Activated T-cell treated with anti-CD3 and anti-CD28 coated beads, Interleukin-2, amount 50 U/mL, for 4 hours (primary cell): ENCODE measurements around the gene DENND4C. TPM values are rescaled to one million over a fixed set of nuclear protein-coding genes. Genes with fewer than 3 reads are reported as not detected.
A peak's percentile ranks its signal among the peaks of the same experiment; 100 is the strongest.

Experiments used
- ATAC-seq, 2 donors: fragments of 200-7000 bp; cut with Tn5 transposase; one replicate each; pipeline ENCODE4 v1.10.0; 2021
- DNase-seq: peaks from one replicate; pipeline ENCODE4 v3.0.0-alpha.2; 2020
- H3K27me3 Mint-ChIP-seq: one replicate; pipeline ENCODE4 v1.8.0; 2021; ENCODE audit warnings: low read depth, mixed read lengths
- H3K36me3 Mint-ChIP-seq: one replicate; pipeline ENCODE4 v1.8.0; 2022; ENCODE audit warnings: mixed read lengths; ENCODE audit not compliant: insufficient read depth
- H3K4me1 Mint-ChIP-seq: one replicate; pipeline ENCODE4 v1.8.0; 2021; ENCODE audit warnings: low read depth, mixed read lengths
- H3K4me3 Mint-ChIP-seq: one replicate; pipeline ENCODE4 v1.8.0; 2021; ENCODE audit warnings: mild to moderate bottlenecking, moderate library complexity, mixed read lengths
- H3K9me3 Mint-ChIP-seq: one replicate; pipeline ENCODE4 v1.8.0; 2021; ENCODE audit warnings: mixed read lengths
- total RNA-seq, 3 donors: library from RNA; stranded (reverse); gene quantifications; one replicate each; pipeline ENCODE4 v1.2.1, GENCODE V29; 2021

Gene DENND4C
- total RNA-seq, 3 donors from 2014 or later, result 9.0 to 11.3 (median 9.7) TPM

DNA sequence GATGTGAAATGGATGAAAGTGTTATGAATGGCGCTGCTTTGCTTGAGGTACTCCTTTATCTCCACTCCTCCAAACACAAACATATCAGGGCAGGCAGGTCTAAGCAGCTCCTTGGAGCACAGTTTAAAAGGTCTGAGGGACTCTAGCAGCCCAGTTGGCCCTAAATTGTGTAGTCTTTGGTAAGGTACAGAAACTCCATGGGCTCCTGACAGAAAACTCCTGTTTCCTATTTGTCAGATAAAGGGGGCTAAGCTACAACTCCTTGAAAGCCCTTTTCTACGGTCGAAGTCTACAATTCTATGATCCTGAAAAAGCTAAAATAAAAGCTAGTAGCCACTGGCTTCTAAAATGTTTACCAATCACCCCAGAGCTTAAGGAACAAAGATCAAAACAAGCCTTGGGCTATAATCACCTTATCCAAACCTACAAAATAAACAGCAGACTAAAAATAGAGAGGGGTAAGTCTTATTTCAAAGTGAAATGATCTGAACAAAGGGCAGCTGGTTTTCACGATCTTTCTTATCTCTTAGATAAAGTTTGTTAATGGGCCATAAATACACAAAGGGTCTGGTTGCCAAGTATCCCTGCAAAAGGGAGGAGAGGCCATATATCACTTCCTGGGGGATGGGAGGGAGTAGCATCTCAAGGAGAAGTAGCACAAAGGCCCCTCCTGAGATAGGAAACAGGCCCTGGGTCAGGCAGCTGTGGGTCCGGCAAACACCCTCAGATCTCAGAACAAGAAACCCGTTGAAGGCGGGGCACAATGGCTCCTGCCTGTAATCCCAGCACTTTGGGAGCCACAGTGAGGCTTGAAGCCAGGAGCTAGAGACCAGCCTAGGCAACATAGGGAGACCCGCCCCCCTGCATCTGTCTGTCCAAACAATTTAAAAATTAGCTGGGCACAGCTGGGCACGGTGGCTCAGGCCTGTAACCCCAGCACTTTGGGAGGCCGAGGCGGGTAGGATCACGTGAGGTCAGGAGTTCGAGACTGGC is 28.3 kb upstream of the DENND4C start:
- ATAC-seq, result no peak
- Mint-ChIP-seq H3K4me3 (no peak overlapping the region), H3K36me3 (no peaks in the 10 kb centered on the region), H3K4me1 (no peaks in the 10 kb centered on the region), H3K9me3 (no peaks in the 10 kb centered on the region), H3K27me3 (no peaks in the 10 kb centered on the region)
- DNase-seq, result no peak

DNA sequence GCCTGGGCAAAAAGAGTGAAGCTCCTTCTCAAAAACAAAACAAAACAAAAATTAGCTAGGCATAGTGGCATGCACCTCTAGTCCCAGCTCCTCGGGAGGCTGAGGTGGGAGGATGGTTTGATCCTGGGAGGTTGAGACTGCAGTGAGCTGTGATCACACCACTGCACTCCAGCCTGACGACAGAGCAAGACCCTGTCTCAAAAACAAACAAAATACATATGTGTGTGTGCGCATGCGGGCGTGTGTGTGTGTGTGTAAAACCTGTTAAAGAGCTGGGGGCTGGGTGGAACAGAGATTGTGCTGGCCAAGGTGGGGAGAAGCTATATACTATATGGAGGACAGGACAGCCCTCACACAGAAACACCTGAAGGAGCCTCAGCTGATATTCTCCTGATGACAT is 27.4 kb upstream of the DENND4C start:
- Mint-ChIP-seq H3K9me3 (no peaks in the 10 kb centered on the region), H3K4me1 (no peaks in the 10 kb centered on the region), H3K36me3 (no peaks in the 10 kb centered on the region), H3K4me3 (no peak overlapping the region), H3K27me3 (no peaks in the 10 kb centered on the region)
- no peak for DNase-seq
- ATAC-seq, result no peak

DNA sequence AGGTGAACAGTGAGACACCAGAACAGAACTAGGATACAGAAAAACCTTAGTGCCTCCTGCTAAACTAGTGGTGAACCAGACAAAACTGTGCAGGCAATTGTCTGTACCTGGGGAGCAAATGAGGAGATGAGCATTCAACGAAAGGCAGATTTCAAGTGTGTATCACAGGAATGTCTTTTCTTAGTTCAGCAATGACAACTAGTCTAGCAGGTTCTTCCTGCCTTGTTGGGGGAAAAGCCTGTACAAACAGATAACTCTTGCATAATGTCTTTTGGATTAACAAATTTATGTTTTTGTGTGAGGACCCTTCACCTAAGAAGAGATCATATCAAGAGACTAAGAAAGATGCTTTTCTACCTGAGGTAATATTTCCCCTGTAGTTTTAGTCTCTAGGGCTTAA is 21.8 kb upstream of the DENND4C start:
- Mint-ChIP-seq H3K36me3 (no peaks in the 10 kb centered on the region), H3K27me3 (no peaks in the 10 kb centered on the region), H3K4me1 (no peaks in the 10 kb centered on the region), H3K4me3 (no peak overlapping the region), H3K9me3 (no peaks in the 10 kb centered on the region)
- DNase-seq (no peak), ATAC-seq (no peak)

DNA sequence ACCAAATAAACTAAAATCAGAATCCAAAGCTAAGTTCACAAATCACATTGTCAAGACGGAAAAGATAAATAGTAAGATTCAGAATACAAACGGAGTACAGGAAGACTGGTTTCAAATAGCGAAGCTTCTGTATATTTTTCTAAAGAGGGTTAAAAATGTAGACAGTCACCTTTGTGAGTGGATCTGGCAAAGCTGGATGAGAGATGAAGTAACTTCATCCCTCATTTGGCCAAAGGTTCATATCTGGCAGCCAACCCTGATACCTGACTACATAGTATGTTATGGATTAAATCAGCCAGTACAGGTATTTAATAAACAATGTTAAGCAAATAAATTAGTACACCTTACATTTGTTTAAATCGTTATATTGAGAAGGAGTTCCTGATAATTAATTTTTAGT is 21.3 kb upstream of the DENND4C start:
- ATAC-seq, result no peak
- Mint-ChIP-seq H3K36me3 (no peaks in the 10 kb centered on the region), H3K4me3 (no peak overlapping the region), H3K27me3 (no peaks in the 10 kb centered on the region), H3K9me3 (no peaks in the 10 kb centered on the region), H3K4me1 (no peaks in the 10 kb centered on the region)
- DNase-seq, result no peak

DNA sequence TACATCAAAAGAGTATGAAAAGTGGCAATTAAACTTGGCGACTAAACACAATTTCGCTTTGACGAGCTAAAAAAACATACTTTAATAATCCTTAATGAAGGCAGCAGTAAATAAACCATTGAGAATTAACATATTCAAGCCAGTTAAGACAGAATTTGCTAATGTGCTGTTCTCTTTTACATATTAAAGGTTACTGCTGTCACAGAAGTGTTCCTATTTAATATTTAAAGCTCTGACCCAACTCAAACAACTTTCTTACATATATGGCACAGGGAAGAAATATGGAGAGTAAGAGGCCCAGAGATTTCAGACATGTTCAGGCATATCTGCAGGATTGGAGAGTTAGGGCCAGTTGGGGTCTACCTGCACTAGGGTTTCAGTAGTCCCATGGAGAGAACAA is 16.7 kb upstream of the DENND4C start:
- DNase-seq, result no peak

DNA sequence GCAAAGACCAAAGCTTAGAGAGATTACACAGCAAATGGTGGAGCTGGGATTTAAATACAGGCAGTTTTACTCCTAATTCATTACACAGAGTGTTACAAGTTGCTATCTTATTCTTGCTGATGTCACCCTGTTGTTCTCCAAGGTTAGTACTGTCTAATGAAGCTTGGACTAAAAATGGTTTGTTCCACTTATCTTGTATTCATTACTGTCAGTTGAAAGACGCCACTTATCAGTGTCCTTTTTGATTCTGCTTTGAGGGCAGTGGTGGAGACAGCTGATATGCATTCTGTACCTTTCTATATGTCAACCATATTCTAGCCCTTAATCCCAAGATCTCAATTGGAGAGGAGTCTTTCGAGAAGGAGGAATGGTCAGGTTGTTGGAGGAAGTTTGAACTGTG is 14.0 kb upstream of the DENND4C start:
- H3K9me3 Mint-ChIP-seq, result no peaks in the 10 kb centered on the region
- ATAC-seq (no peak), DNase-seq (no peak)
- no peaks in the 10 kb centered on the region for H3K27me3 Mint-ChIP-seq
- H3K36me3 Mint-ChIP-seq, result no peaks in the 10 kb centered on the region
- no peaks in the 10 kb centered on the region for H3K4me1 Mint-ChIP-seq
- no peak overlapping the region for H3K4me3 Mint-ChIP-seq

More for the DNA sequence above, 16.7 kb upstream of the DENND4C start:
- no peaks in the 10 kb centered on the region for H3K36me3 Mint-ChIP-seq
- no peaks in the 10 kb centered on the region for H3K4me1 Mint-ChIP-seq
- H3K9me3 Mint-ChIP-seq, result no peaks in the 10 kb centered on the region
- no peak overlapping the region for H3K4me3 Mint-ChIP-seq
- no peak for ATAC-seq
- H3K27me3 Mint-ChIP-seq, result no peaks in the 10 kb centered on the region

DNA sequence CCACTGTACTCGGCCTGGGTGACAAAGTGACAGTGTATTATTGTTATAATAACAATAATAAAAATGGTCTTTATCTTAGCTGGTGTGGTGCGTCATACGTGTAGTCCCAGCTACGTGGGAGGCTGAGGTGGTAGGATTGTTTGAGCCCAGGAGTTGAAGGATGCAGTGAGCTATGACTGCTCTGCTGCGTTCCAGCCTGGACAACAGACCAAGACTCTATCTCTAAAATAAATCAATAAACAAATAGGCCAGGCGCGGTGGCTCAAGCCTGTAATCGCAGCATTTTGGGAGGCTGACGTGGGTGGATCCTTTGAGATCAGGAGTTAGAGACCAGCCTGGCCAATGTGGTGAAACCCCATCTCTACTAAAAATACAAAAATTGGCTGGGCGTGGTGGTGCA is 9.2 kb upstream of the DENND4C start:
- H3K4me3 Mint-ChIP-seq, result no peak overlapping the region
- H3K27me3 Mint-ChIP-seq, result no peaks in the 10 kb centered on the region
- no peak for ATAC-seq
- no peaks in the 10 kb centered on the region for H3K36me3 Mint-ChIP-seq
- no peak for DNase-seq
- H3K9me3 Mint-ChIP-seq, result no peaks in the 10 kb centered on the region
- no peaks in the 10 kb centered on the region for H3K4me1 Mint-ChIP-seq

DNA sequence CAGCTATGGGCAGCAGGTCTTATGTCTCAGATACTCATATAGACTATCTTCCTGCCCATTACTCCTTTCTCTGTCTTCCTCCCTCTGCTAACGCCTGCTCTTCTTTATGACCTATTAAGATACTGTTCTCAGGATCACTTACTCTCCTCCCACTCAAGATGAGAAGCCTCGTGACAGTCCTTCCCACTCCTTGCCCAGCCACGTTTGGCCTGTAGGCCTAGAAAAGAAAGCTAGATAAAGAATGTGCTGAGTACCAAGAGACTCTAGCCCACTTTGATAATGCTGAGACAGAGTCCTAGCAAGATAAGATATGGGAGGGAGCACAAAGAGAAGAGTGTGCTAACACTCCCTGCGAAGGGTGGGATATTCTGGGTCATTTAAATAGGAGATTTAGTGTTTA is 6.8 kb upstream of the DENND4C start:
- no peaks in the 10 kb centered on the region for H3K36me3 Mint-ChIP-seq

DNA sequence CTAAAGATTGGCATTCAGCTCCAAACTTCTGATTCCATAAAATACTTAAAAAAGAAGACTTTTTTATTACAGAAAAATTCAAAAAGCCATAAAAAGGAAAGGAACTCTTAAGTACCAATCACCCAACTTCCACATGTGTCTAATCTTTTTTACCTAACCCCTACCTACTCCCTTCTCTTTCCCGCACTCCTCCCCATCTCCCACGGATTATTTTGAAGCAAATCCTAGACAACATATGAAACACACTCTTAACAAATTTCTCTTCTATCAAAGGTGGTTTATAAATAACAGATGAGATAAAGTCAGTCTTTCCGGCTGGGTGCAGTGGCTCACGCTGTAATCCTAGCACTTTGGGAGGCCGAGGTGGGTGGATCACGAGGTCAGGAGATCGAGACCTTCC is 5.9 kb upstream of the DENND4C start:
- Mint-ChIP-seq H3K36me3 (no peaks in the 10 kb centered on the region), H3K9me3 (no peaks in the 10 kb centered on the region), H3K4me1 (no peaks in the 10 kb centered on the region), H3K27me3 (no peaks in the 10 kb centered on the region), H3K4me3 (no peak overlapping the region)
- ATAC-seq (no peak), DNase-seq (no peak)

More for the DNA sequence above, 6.8 kb upstream of the DENND4C start:
- no peak for DNase-seq
- Mint-ChIP-seq H3K4me1 (no peaks in the 10 kb centered on the region), H3K27me3 (no peaks in the 10 kb centered on the region), H3K9me3 (no peaks in the 10 kb centered on the region), H3K4me3 (no peak overlapping the region)
- ATAC-seq, result no peak

DNA sequence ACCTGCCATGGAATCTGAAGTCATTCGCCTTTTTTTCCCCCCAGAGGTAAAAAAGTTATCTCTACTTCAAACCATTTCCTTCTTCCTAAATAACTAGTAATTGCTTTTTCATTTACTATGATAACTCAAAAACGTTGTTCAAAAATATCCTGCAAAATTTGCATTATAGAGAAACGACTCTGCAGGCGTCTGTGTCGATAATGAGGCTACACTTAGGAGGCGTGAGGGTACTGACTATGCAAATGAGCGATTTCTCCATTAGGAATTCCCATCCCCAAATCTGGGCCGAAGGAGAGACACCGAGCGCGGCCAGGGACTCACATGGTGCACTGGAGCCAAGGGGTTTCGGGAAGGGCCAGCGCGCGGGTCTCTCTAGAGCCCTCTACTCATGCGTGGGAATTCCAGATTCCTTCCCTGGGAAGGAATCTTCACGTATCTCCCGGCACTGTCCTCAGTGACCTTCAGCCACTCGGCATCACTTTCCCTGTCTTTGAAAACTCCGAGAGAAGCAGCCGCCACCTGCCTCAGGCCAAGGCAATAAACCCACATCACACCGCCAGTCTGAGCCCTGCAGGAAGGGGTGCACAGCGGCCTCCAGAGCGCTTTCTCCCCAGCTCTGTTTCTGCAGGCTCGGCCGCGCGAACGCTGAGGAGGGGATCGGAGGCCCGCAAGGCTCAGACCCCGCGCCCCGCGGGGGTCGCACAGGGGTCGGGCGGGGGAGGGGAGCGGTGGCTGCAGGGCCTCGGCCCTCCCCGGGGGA is 718 bp upstream of the DENND4C start:
- Mint-ChIP-seq H3K27me3 (no peaks in the 10 kb centered on the region), H3K36me3 (no peaks in the 10 kb centered on the region), H3K9me3 (no peaks in the 10 kb centered on the region), H3K4me3 (no peak overlapping the region), H3K4me1 (peaks cover 5% of the 10 kb centered on the region)
- ATAC-seq (peak; percentile 62 to 63), DNase-seq (no peak)

DNA sequence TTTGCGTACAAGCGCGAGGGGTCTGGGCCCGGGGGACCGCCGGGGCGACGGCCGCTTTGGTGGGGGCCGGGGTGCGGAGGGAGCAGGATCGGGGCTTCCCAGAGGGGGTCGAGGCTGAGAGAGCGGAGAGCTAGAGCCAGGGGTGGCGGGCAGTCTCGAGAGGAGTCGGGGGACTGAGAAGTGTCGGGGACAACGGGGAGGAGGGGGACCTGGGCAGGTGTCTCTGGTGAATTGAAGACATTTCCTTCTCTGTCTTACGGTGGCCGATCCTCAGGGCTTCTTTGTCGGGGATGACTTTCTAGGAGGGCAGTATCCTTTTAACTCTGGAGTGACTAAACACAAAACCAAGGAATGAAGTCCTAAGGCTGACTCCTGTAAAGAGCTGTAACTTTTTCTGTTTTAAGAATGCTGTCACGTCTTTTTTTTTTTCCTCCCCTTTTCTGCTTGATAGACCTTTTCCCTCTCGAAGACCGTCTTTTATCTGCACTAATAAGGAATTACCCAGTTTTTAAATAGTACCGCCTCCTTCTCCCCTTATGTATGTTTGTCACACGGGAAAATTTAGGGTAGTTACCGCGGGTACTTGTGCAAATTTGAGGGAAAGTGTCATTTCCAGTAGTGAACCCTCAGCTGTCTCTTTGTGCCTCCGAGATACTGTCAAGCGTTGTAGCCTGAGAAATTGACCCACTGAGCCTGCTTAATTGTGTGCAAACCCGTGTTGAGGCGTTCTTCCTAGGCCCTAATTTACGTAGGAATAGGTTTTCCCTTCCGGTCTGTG is 822 bp downstream of the DENND4C start:
- Mint-ChIP-seq H3K4me3 (no peak overlapping the region), H3K27me3 (no peaks in the 10 kb centered on the region), H3K4me1 (peaks cover 8% of the 10 kb centered on the region), H3K9me3 (no peaks in the 10 kb centered on the region), H3K36me3 (no peaks in the 10 kb centered on the region)
- DNase-seq, result no peak
- ATAC-seq, result peak; percentile 8 to 16

DNA sequence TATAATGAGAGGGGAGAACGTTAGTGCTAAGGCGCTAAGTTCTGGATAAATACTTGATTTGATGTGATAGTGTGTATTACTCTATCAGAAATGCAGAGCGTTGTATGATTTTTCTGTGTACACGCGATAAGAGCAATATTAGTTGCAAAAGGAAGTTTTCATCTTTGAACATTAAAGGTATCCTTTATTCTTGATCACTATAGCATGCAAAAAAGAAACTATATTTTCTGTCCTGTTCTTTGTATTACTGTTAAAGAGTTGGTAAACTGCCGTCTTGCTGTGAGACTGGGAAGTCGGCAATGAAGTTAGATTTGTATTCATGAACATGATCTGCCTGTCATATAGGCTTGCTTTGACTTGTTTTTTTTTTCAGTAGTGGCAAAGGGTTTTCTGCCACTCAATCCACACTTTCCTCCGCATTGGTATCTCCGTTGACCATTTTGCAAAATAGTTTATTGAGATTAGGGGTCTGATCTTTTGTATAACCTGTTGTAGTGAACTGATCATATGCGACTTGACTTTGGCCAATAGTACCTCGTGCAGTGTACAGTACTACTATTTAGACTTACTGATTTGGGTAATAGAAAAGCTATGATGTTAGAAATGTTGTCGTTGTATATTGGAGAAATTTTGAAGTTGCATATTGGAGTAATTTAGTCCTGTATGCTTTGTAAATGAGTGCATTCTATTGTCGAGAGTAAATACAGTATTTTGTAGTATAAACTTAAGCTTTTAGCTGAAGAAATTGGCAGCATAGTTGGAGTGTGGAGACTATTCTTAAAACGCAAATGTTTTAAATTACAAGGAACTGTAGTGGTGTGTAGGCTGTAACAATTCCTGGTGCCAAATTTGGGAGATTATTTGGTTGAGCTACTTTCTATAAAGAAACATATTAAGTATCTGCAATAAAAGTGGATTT is 1.7 kb downstream of the DENND4C start:
- Mint-ChIP-seq H3K36me3 (no peaks in the 10 kb centered on the region), H3K9me3 (no peaks in the 10 kb centered on the region), H3K27me3 (no peaks in the 10 kb centered on the region), H3K4me3 (no peak overlapping the region), H3K4me1 (peaks cover 14% of the 10 kb centered on the region)
- DNase-seq (no peak), ATAC-seq (no peak)

DNA sequence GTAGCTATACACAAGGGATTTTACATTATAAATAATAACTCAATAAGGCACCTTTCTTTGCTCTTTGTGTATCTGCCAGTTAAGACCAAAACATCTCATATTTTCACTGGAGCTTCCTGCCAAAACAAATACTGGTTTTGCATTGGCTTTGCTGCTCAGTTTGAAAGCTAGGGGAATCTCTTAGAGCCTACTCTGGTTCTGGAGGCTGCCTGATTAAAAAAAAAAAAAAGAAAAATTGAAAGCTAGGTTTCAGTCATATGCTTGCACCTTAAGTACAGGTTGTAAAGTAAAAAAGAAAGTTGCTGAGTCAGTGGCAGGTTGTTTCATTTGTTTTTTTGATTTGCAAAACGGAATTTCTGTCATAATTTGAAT is 2.3 kb downstream of the DENND4C start:
- Mint-ChIP-seq H3K4me3 (no peak overlapping the region), H3K36me3 (no peaks in the 10 kb centered on the region), H3K27me3 (no peaks in the 10 kb centered on the region), H3K4me1 (peaks cover 14% of the 10 kb centered on the region), H3K9me3 (no peaks in the 10 kb centered on the region)
- DNase-seq, result no peak
- no peak for ATAC-seq
